ENCODE results near the gene ANK3. TPM values are rescaled to one million over a fixed set of nuclear protein-coding genes. Genes with fewer than 3 reads are reported as not detected.

ANK3 gene
- total RNA-seq, 1 donor from 2014 or later, result 87.6 TPM

- Mint-ChIP-seq H3K4me1 (ENCODE audit: low read depth) (peaks cover 13% of the 10 kb centered on the region), H3K4me3 (ENCODE audit: low read depth) (no peak overlapping the region)
- TF ChIP-seq CTCF (IDR thresholded peaks at IDR 0.05; ENCODE audit: unreplicated experiment), result no peak
These were observed 1.5 kb downstream of the ANK3 start for GRCh38 chr10:60388116-60388625.

GRCh38 chr10:60387531-60387930, 2.1 kb downstream of the ANK3 start:
- peak overlapping the region; percentile 62 for H3K27ac Mint-ChIP-seq
- H3K9me3 Mint-ChIP-seq (ENCODE audit: low read depth), result peaks cover 2% of the 10 kb centered on the region
- H3K36me3 Mint-ChIP-seq (ENCODE audit: insufficient read depth), result no peaks in the 10 kb centered on the region
- peaks cover 13% of the 10 kb centered on the region for H3K4me1 Mint-ChIP-seq (ENCODE audit: low read depth)
- TF ChIP-seq CTCF (IDR thresholded peaks at IDR 0.05; ENCODE audit: unreplicated experiment), result no peak
- H3K4me3 Mint-ChIP-seq (ENCODE audit: low read depth), result no peak overlapping the region
- no peaks in the 10 kb centered on the region for H3K27me3 Mint-ChIP-seq
- DNase-seq (ENCODE audit: low spot score, unreplicated experiment), result no peak

More at GRCh38 chr10:60388116-60388625, 1.5 kb downstream of the ANK3 start:
- Mint-ChIP-seq H3K36me3 (ENCODE audit: insufficient read depth) (no peaks in the 10 kb centered on the region), H3K9me3 (ENCODE audit: low read depth) (peaks cover 2% of the 10 kb centered on the region), H3K27me3 (no peaks in the 10 kb centered on the region), H3K27ac (no peak overlapping the region)
- no peak for DNase-seq (ENCODE audit: low spot score, unreplicated experiment)

GRCh38 chr10:60385399-60385738, 4.3 kb downstream of the ANK3 start:
- no peak for TF ChIP-seq CTCF (IDR thresholded peaks at IDR 0.05; ENCODE audit: unreplicated experiment)
- Mint-ChIP-seq H3K27ac (no peak overlapping the region), H3K36me3 (ENCODE audit: insufficient read depth) (no peaks in the 10 kb centered on the region), H3K4me1 (ENCODE audit: low read depth) (peaks cover 10% of the 10 kb centered on the region), H3K27me3 (no peaks in the 10 kb centered on the region), H3K9me3 (ENCODE audit: low read depth) (no peaks in the 10 kb centered on the region), H3K4me3 (ENCODE audit: low read depth) (no peak overlapping the region)
- DNase-seq (ENCODE audit: low spot score, unreplicated experiment), result no peak

GRCh38 chr10:60384708-60385398, 4.8 kb downstream of the ANK3 start:
- TF ChIP-seq CTCF (IDR thresholded peaks at IDR 0.05; ENCODE audit: unreplicated experiment), result no peak
- no peak overlapping the region for H3K4me3 Mint-ChIP-seq (ENCODE audit: low read depth)
- H3K27ac Mint-ChIP-seq, result no peak overlapping the region
- no peak for DNase-seq (ENCODE audit: low spot score, unreplicated experiment)
- H3K36me3 Mint-ChIP-seq (ENCODE audit: insufficient read depth), result no peaks in the 10 kb centered on the region
- H3K4me1 Mint-ChIP-seq (ENCODE audit: low read depth), result peaks cover 10% of the 10 kb centered on the region
- no peaks in the 10 kb centered on the region for H3K9me3 Mint-ChIP-seq (ENCODE audit: low read depth)
- H3K27me3 Mint-ChIP-seq, result no peaks in the 10 kb centered on the region

- H3K4me1 Mint-ChIP-seq (ENCODE audit: low read depth), result peaks cover 7% of the 10 kb centered on the region
- no peak for DNase-seq (ENCODE audit: low spot score, unreplicated experiment)
- H3K27me3 Mint-ChIP-seq, result no peaks in the 10 kb centered on the region
- H3K4me3 Mint-ChIP-seq (ENCODE audit: low read depth), result no peak overlapping the region
- no peaks in the 10 kb centered on the region for H3K9me3 Mint-ChIP-seq (ENCODE audit: low read depth)
- no peak for TF ChIP-seq CTCF (IDR thresholded peaks at IDR 0.05; ENCODE audit: unreplicated experiment)
- no peaks in the 10 kb centered on the region for H3K36me3 Mint-ChIP-seq (ENCODE audit: insufficient read depth)
- no peak overlapping the region for H3K27ac Mint-ChIP-seq
These were observed 5.7 kb downstream of the ANK3 start for GRCh38 chr10:60384011-60384410.
